K562 (cell line): ENCODE results near the gene GPR180.

Experiments used
- BCL6 ChIP-seq: fragments of 250-450 bp; sonication (Bioruptor Pico); IDR thresholded peaks from 2 replicates; pipeline ENCODE4 v1.4.0; 2020
- BHLHE40 ChIP-seq: IDR thresholded peaks from 2 replicates; pipeline ENCODE4 v1.6.1; 2011; ENCODE audit warnings: low read length, improper control_type of control experiment
- SETDB1 ChIP-seq: IDR thresholded peaks from one replicate; pipeline ENCODE4 v1.6.1; 2012; ENCODE audit warnings: low read length, control low read depth, inconsistent platforms
- SP1 ChIP-seq: sonication (generic); formaldehyde crosslinking; IDR thresholded peaks from 2 replicates; pipeline ENCODE4 v1.8.1; 2022; ENCODE audit warnings: mild to moderate bottlenecking, missing genetic modification reagents
- ZFX ChIP-seq: sonication (generic); formaldehyde crosslinking; IDR thresholded peaks from 2 replicates; pipeline ENCODE4 v1.8.0; 2022; ENCODE audit warnings: mild to moderate bottlenecking, missing genetic modification reagents, moderate library complexity
- ZNF766 ChIP-seq: fragments of 200-800 bp; sonication (Bioruptor generic); conservative IDR thresholded peaks from 2 replicates; pipeline ENCODE4 v1.6.1; 2016; ENCODE audit warnings: missing genetic modification characterization, missing compliant biosample characterization
- TF ChIP-seq, protein P1 (sequence below), 3 experiments: fragments of 200-800 bp in 1 of 3; sonication (Bioruptor generic) in 1 of 3; sonication (generic) in 1 of 3; formaldehyde crosslinking in 1 of 3; IDR thresholded peaks; 2 replicates each; pipeline versions ENCODE4 v1.6.1 to v1.8.0; 2016 to 2022; ENCODE audit warnings: mild to moderate bottlenecking in 2 of 3, missing compliant biosample characterization in 2 of 3, missing genetic modification characterization in 2 of 3, missing genetic modification reagents in 1 of 3
- TF ChIP-seq, protein P2 (sequence below): sonication (generic); formaldehyde crosslinking; IDR thresholded peaks from 2 replicates; pipeline ENCODE4 v1.8.0; 2022; ENCODE audit warnings: mild to moderate bottlenecking, low read depth, missing genetic modification reagents

DNA sequence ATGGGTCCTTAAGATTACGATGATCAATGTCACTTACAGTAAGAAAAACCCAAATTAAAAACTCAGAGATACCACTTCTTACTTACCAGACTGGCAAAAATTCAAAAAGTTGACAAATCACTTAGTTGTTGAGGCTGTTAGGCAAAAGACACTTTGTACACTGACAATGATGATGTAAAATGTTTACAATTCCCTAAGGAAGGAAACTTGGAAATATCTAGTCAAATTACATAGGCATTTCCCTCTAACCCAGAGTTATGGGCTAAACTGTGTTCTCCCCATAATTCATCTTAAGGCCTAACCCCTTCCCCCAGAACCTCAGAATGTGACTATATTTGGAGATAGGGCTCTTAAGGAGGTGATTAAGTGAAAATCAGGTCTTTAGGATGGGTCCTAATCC, 17.7 kb upstream of the GPR180 start:
- TF ChIP-seq BHLHE40 (no peak), SP1 (CRISPR knock-in tag) (no peak), BCL6 (CRISPR knock-in tag) (no peak), ZFX (CRISPR knock-in tag) (no peak), ZNF766 (CRISPR knock-in tag) (no peak), SETDB1 (no peak)
- TF ChIP-seq, protein P1, sequence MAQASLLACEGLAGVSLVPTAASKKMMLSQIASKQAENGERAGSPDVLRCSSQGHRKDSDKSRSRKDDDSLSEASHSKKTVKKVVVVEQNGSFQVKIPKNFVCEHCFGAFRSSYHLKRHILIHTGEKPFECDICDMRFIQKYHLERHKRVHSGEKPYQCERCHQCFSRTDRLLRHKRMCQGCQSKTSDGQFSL (CRISPR knock-in tag; IDR thresholded peaks at IDR 0.05) = no peak
- TF ChIP-seq, protein P1 (tag; IDR thresholded peaks at IDR 0.05) = no peak
- TF ChIP-seq, protein P2, sequence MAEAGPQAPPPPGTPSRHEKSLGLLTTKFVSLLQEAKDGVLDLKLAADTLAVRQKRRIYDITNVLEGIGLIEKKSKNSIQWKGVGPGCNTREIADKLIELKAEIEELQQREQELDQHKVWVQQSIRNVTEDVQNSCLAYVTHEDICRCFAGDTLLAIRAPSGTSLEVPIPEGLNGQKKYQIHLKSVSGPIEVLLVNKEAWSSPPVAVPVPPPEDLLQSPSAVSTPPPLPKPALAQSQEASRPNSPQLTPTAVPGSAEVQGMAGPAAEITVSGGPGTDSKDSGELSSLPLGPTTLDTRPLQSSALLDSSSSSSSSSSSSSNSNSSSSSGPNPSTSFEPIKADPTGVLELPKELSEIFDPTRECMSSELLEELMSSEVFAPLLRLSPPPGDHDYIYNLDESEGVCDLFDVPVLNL = no peak
